HEK293 (cell line): ENCODE results near the gene ENO2.
A peak's percentile ranks its signal among the peaks of the same experiment; 100 is the strongest.

ENCODE experiments used
- BCL11A ChIP-seq: fragments of 450-650 bp; formaldehyde crosslinking; IDR thresholded peaks from 2 replicates; pipeline ENCODE4 v1.5.1; 2016; ENCODE audit warnings: low read depth, missing biosample characterization, missing genetic modification characterization
- EGR2 ChIP-seq: fragments of 450-650 bp; formaldehyde crosslinking; IDR thresholded peaks from 2 replicates; pipeline ENCODE4 v1.5.1; 2016; ENCODE audit warnings: low read depth, missing biosample characterization, missing genetic modification characterization
- GLI4 ChIP-seq: fragments of 450-650 bp; formaldehyde crosslinking; IDR thresholded peaks from 2 replicates; pipeline ENCODE4 v1.5.1; 2016; ENCODE audit warnings: missing biosample characterization, missing genetic modification characterization
- GLIS1 ChIP-seq: fragments of 450-650 bp; formaldehyde crosslinking; IDR thresholded peaks from 2 replicates; pipeline ENCODE4 v1.5.1; 2016; ENCODE audit warnings: missing biosample characterization, missing genetic modification characterization
- GLIS2 ChIP-seq: fragments of 450-650 bp; formaldehyde crosslinking; IDR thresholded peaks from 2 replicates; pipeline ENCODE4 v1.5.1; 2016; ENCODE audit warnings: missing biosample characterization, missing genetic modification characterization
- IKZF3 ChIP-seq: fragments of 450-650 bp; IDR thresholded peaks from 2 replicates; pipeline ENCODE4 v1.5.0; 2018; ENCODE audit warnings: missing biosample characterization, mild to moderate bottlenecking, missing genetic modification characterization, moderate library complexity
- KLF1 ChIP-seq: fragments of 450-650 bp; formaldehyde crosslinking; IDR thresholded peaks from 2 replicates; pipeline ENCODE4 v1.5.1; 2016; ENCODE audit warnings: missing biosample characterization, missing genetic modification characterization
- PATZ1 ChIP-seq: fragments of 450-650 bp; formaldehyde crosslinking; IDR thresholded peaks from 2 replicates; pipeline ENCODE4 v1.5.1; 2016; ENCODE audit warnings: missing biosample characterization, missing genetic modification characterization
- PRDM10 ChIP-seq: fragments of 450-650 bp; formaldehyde crosslinking; IDR thresholded peaks from 2 replicates; pipeline ENCODE4 v1.5.1; 2016; ENCODE audit warnings: missing biosample characterization, missing genetic modification characterization
- SETDB1 ChIP-seq: IDR thresholded peaks from one replicate; pipeline ENCODE4 v1.6.1; 2017; ENCODE audit warnings: mild to moderate bottlenecking, low read length, moderate library complexity, mixed read lengths; ENCODE audit not compliant: insufficient read length
- ZBTB10 ChIP-seq: fragments of 450-650 bp; formaldehyde crosslinking; IDR thresholded peaks from 2 replicates; pipeline ENCODE4 v1.5.1; 2016; ENCODE audit warnings: missing biosample characterization, missing genetic modification characterization
- ZBTB17 ChIP-seq: fragments of 450-650 bp; formaldehyde crosslinking; IDR thresholded peaks from 2 replicates; pipeline ENCODE4 v1.5.1; 2016; ENCODE audit warnings: missing biosample characterization, missing genetic modification characterization
- ZBTB20 ChIP-seq: fragments of 450-650 bp; formaldehyde crosslinking; IDR thresholded peaks from 2 replicates; pipeline ENCODE4 v1.5.1; 2016; ENCODE audit warnings: missing biosample characterization, missing genetic modification characterization
- ZBTB21 ChIP-seq: fragments of 450-650 bp; formaldehyde crosslinking; IDR thresholded peaks from 2 replicates; pipeline ENCODE4 v1.5.1; 2017; ENCODE audit warnings: missing biosample characterization, missing genetic modification characterization
- ZEB2 ChIP-seq: fragments of 450-650 bp; formaldehyde crosslinking; IDR thresholded peaks from 2 replicates; pipeline ENCODE4 v1.5.1; 2016; ENCODE audit warnings: missing biosample characterization, missing genetic modification characterization
- ZFHX2 ChIP-seq: fragments of 450-650 bp; formaldehyde crosslinking; conservative IDR thresholded peaks from 2 replicates; pipeline ENCODE4 v1.5.1; 2016; ENCODE audit warnings: missing biosample characterization, missing genetic modification characterization
- ZIC2 ChIP-seq: fragments of 450-650 bp; formaldehyde crosslinking; IDR thresholded peaks from 2 replicates; pipeline ENCODE4 v1.5.1; 2016; ENCODE audit warnings: missing biosample characterization, missing genetic modification characterization
- ZNF10 ChIP-seq: fragments of 450-650 bp; formaldehyde crosslinking; IDR thresholded peaks from 2 replicates; pipeline ENCODE4 v1.5.1; 2017; ENCODE audit warnings: missing biosample characterization, missing genetic modification characterization
- ZNF335 ChIP-seq: fragments of 450-650 bp; formaldehyde crosslinking; conservative IDR thresholded peaks from 2 replicates; pipeline ENCODE4 v1.5.1; 2016; ENCODE audit warnings: missing biosample characterization, missing genetic modification characterization
- ZNF514 ChIP-seq: fragments of 450-650 bp; formaldehyde crosslinking; IDR thresholded peaks from 2 replicates; pipeline ENCODE4 v1.5.1; 2016; ENCODE audit warnings: missing biosample characterization, missing genetic modification characterization
- ZNF585B ChIP-seq: fragments of 450-650 bp; formaldehyde crosslinking; IDR thresholded peaks from 2 replicates; pipeline ENCODE4 v1.5.1; 2016; ENCODE audit warnings: missing biosample characterization, missing genetic modification characterization
- ZNF600 ChIP-seq: fragments of 450-650 bp; formaldehyde crosslinking; IDR thresholded peaks from 2 replicates; pipeline ENCODE4 v1.5.1; 2016; ENCODE audit warnings: missing biosample characterization, missing genetic modification characterization
- ZNF610 ChIP-seq: fragments of 450-650 bp; formaldehyde crosslinking; IDR thresholded peaks from 2 replicates; pipeline ENCODE4 v1.5.1; 2016; ENCODE audit warnings: missing biosample characterization, missing genetic modification characterization, borderline replicate concordance
- ZNF776 ChIP-seq: fragments of 450-650 bp; formaldehyde crosslinking; IDR thresholded peaks from 2 replicates; pipeline ENCODE4 v1.5.0; 2017; ENCODE audit warnings: missing biosample characterization, missing genetic modification characterization, borderline replicate concordance

Gene ENO2

GRCh38 chr12:6866920-6867412, 47.4 kb upstream of the ENO2 start (continued):
- TF ChIP-seq SETDB1 (no peak), ZBTB20 (peak; percentile 75), ZNF10 (tag by site-specific recombination) (0 out of 2 replicates have a peak, but pooled peaks have one; percentile 8), ZBTB10 (tag by site-specific recombination) (peak; percentile 74), ZBTB17 (peak; percentile 45), KLF1 (tag by site-specific recombination) (0 out of 2 replicates have a peak, but pooled peaks have one; percentile 12), ZIC2 (peak; percentile 90), PRDM10 (0 out of 2 replicates have a peak, but pooled peaks have one; percentile 30), EGR2 (peak; percentile 56), GLIS2 (tag by site-specific recombination) (peak; percentile 86), ZBTB21 (tag by site-specific recombination) (peak; percentile 18; the same call in 1 of the 2 replicates), ZNF585B (tag by site-specific recombination) (no peak), IKZF3 (tag by site-specific recombination) (peak; percentile 60), ZEB2 (tag by site-specific recombination) (0 out of 2 replicates have a peak, but pooled peaks have one; percentile 57), ZNF335 (tag by site-specific recombination) (peak; percentile 92), ZNF514 (no peak), PATZ1 (tag by site-specific recombination) (peak; percentile 83), GLIS1 (tag by site-specific recombination) (peak; percentile 31; the same call in 1 of the 2 replicates), ZNF610 (tag by site-specific recombination) (no peak), ZFHX2 (tag by site-specific recombination) (peak; percentile 71), GLI4 (tag by site-specific recombination) (0 out of 2 replicates have a peak, but pooled peaks have one; percentile 24), BCL11A (tag by site-specific recombination) (no peak), ZNF776 (tag by site-specific recombination) (no peak), ZNF600 (peak; percentile 48)
- TF ChIP-seq, all 188 proteins: peak for 24
